GM21528 (cell line): ENCODE data around the gene SLC22A16.
"Not testable (repeated sequence)": the region's sequence is repeated elsewhere in the genome, so short reads cannot be mapped to it uniquely, and the experiment has no call there.

Source experiments
- ATAC-seq: cut with Tn5 transposase; IDR thresholded peaks from one replicate; pipeline ENCODE4 v1.9.1; 2021; ENCODE audit warnings: mild to moderate bottlenecking, moderate library complexity; ENCODE audit not compliant: unreplicated experiment, low FRiP score

Gene SLC22A16, protein sequence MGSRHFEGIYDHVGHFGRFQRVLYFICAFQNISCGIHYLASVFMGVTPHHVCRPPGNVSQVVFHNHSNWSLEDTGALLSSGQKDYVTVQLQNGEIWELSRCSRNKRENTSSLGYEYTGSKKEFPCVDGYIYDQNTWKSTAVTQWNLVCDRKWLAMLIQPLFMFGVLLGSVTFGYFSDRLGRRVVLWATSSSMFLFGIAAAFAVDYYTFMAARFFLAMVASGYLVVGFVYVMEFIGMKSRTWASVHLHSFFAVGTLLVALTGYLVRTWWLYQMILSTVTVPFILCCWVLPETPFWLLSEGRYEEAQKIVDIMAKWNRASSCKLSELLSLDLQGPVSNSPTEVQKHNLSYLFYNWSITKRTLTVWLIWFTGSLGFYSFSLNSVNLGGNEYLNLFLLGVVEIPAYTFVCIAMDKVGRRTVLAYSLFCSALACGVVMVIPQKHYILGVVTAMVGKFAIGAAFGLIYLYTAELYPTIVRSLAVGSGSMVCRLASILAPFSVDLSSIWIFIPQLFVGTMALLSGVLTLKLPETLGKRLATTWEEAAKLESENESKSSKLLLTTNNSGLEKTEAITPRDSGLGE

DNA sequence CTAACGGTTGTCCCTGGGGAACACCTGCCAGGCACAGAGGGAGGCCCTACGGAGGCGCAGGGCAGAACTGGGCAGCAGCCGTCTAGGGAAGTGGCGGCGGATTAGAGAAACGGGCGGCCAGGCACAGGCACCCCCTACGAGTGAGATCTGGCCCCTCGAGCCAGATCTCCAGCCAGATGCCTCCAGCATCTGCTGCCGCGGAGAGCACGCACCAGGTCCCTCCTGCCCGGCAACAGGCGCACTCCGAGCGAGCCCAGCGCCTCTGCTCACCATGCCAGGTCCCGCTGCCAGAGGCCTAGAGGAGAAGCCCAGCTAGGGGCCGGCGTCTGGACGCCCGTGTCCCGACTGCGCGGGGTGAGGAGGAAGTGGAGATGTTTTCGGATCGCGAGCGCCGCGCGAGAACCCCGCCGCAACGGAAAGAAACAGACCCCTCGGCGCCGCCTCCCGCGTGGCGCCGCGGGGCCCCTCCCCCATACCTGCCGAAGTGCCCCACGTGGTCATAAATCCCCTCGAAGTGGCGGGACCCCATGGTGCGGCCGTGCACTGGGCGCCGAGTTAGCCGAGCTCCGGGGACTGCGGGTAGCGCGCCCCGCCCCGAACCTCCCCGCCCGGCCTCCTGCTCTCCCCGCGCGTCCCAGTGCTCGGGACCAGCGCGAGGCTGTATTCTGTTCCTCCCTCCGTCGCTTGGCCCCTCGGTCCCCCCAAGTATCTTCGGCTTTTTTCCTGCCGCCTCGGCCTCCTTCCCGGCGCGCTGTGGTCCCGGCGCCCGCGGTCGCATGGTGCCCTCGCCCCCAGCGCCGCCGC is at the start of gene SLC22A16:
Gene SLC22A16, minus strand, starts transcription at position 568 of the 804 bp plus-strand sequence. Its CDS starts 39 bp downstream, at position 529.
- ATAC-seq, result no peak

GRCh38 chr6:110525001-110525400 is 48.6 kb upstream of the SLC22A16 start:
- no peak for ATAC-seq

DNA sequence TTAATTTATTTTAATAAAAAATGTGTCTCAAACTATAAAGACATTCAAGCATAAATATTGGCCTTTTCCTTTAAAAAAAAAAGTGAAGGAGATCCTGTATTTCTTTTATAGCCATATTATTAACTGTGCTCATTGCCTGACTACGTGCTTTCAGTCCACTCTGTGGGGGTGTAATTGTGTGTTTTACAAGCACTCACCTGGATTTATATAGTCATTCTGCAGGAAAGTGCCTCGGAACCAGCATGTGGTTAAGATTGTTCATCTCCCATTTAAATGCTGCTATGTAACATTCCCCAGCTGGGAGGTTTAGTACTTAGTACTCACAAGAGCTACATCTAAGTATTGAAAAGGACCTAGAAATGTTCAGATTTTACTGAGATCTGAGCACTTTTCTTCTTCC is 47.9 kb upstream of the SLC22A16 start:
- no peak for ATAC-seq

DNA sequence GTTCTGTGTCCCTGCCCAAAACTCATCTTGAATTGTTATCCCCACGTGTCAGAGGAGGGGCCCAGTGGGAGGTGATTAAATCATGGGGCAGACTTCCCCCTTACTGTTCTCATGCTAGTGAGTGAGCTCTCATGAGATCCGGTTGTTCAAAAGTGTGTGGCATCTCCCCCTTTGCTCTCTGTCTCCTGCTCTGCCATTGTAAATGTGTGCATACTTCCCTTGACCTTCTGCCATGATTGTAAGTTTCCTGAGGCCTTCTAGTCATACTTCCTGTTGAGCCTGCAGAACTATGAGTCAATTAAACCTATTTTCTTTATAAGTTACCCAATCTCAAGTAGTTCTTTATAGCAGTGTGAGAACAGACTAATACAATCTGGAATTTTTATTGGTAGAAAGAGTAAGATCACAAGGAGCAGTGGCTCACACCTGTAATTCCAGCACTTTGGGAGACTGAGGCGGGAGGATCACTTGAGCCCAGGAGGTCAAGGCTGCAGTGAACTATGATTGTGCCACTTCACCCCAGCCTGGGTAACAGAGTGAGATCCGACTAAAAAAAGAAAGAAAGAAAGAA is 47.1 kb upstream of the SLC22A16 start:
- ATAC-seq, result no peak

GRCh38 chr6:110522427-110522826 is 46.0 kb upstream of the SLC22A16 start:
- no peak for ATAC-seq

DNA sequence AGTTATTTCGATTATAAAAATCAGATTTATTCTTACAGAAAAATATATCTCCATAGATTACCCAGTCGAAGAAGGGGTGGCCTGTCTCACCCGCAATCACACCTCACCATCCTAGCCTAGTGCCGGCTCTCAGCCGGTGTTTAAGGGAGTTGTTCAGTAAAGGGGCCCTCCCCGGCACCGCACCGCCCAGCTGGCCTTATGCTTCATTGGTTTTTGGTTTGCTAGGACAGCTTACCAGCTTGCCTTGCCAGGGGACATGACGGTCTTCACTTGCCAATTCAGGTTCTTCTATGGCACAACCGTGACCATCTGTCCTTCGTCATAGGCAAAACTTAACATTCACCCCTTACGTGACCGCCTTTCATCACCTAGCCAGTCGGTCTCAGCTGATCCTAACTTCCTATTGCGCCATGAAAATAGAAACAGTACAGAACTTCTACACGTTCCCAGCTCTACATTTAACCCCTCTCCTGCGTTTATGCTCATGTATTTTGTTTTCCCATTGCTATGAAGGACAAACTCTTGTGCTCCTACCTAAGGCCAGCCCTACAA is 44.7 kb upstream of the SLC22A16 start:
- no peak for ATAC-seq

- no peak for ATAC-seq
Observed at GRCh38 chr6:110520209-110520965, 44.0 kb upstream of the SLC22A16 start.

DNA sequence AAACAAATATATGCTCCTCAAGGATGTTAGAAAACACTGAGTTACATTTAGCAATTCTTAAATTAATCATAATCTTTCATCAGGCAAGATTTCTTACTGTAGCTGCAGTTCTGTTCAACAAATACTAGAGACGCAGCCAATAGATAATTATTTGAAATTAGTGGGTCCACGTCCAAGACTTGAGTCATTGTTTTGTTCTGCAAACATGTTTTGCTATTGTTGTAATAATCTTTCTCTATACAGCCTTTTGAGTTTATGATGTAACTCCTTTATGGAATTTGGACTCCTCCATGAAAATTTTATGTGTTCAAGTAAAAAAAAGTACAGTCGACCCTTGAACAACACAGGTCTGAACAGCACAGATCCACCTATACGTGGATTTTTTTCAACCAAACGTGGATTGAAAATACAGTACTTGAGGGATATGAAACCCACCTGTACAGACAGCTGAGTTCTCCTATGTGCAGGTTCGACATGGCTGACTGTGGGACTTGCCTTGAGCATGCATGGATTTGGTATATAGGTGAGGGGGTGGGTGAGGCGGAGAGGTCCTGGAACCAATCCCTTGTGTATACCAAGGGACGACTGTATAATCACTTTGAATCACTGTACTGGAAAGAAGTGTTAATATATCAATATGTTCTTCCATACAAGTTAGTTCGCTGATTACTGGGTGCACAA is 41.3 kb upstream of the SLC22A16 start:
- no peak for ATAC-seq

DNA sequence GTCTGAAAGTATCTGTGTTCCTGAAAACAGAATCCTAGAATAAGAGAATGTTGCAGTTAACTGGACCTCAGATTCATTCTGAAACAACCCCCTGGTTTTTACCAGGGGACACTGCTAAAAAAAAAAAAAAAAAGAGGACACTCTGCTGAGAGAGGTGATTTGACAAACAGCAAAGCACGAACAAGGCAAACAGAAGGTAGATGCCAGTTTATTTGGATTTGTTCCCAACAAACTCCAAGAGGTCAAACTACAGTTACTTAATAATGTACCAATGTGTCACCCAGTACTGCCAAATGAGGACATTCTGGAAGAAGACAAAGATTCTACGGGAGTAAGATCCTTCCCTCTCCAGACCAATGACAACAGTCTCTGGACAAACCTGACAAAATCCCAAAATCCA is 40.6 kb upstream of the SLC22A16 start:
- ATAC-seq, result no peak

- ATAC-seq, result no peak
Observed at GRCh38 chr6:110514818-110515217, 38.4 kb upstream of the SLC22A16 start.

DNA sequence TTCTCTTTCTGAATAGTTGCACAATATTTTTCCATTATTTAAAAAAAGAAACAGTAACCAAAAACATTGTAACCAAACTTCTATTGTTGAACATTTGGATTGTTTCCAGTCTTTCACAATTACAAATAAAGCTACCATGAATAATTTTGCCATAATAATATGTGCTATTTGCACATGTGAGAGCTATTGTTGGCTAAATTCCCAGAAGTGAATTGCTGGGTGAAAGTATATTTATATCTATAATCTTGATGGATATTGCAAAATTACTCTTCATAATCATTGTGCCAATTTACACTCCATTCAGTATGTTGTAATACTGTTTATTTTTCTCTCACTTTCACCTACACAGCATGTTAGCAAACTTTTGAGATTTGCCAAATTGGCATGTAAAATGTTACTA is 36.6 kb upstream of the SLC22A16 start:
- no peak for ATAC-seq

DNA sequence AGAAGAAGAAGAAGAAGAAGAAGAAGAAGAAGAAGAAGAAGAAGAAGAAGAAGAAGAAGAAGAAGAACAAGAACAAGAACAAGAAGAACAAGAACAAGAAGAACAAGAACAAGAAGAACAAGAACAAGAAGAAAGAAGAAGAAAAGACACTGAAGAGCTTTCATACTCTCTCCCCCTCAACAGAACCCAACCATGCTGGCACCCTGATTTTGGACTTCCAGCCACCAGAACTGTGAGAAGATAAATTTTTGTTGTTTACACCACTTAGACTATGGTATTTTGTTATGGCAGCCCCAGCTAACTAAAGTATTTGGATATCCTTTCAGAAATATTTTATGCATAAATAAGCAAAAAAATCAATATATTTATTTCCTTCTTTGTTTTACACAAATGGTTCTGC is 36.1 kb upstream of the SLC22A16 start:
- not testable (repeated sequence) for ATAC-seq

GRCh38 chr6:110511401-110511800 is 35.0 kb upstream of the SLC22A16 start:
- no peak for ATAC-seq

GRCh38 chr6:110509617-110510241 is 33.3 kb upstream of the SLC22A16 start:
- no peak for ATAC-seq

- ATAC-seq, result not testable (repeated sequence)
Observed at GRCh38 chr6:110504891-110505290, 28.5 kb upstream of the SLC22A16 start.

DNA sequence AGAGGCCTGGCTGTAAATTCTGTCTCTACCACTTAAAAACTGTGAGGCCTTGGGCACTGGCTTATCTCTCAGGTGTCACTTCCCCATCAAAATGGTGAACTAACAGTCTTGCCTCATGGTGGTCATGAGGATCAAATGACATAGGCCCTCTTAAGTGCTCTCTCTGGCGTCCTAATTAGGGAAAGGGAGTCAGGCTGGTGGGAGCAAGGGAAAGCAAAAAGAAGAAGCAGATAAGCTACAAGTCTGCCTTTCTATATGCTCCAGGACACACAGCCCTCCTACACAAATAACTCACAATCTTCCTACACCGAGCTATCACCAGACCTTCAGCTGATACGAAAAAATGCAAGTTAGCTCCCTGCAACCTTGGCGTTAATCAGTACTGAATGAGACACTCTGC is 19.5 kb upstream of the SLC22A16 start:
- ATAC-seq, result no peak

- ATAC-seq, result no peak
Observed at GRCh38 chr6:110493253-110493800, 16.9 kb upstream of the SLC22A16 start.

GRCh38 chr6:110492584-110492983 is 16.2 kb upstream of the SLC22A16 start:
- ATAC-seq, result no peak
